ENCODE measurements around the gene LINGO3. TPM values are rescaled to one million over a fixed set of nuclear protein-coding genes. Genes with fewer than 3 reads are reported as not detected.

The LINGO3 gene
- total and polyA plus RNA-seq, 2 experiments from 2014 or later = 0.29 to 0.45 TPM

DNA sequence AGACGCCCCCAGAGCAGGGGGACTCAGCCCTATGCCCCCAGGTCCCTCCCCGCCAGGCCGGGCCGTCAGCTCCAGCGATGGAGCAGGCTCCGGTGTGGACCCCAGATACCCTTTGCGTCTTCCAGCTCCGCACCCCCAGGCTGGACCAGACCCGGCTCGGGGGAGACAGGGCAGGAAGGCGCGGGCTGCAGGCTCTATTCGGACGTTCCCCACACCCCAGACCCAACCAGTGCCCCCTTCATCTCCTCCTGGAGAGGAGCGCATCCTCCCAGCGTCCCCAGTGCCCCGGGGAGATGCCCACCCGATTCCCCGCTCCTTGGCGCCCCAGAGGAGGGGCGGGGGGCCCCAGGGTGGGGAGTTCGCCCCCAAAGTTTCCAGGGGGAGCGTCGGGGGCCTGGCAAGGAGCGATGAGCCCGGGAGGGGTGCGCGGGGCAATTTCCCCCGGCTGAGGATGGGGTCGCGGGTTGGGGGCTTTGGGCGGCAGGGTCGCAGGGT lies 389 bp downstream of the LINGO3 start:
- Histone ChIP-seq H3K9me2 (ENCODE audit: insufficient read depth) (no peaks in the 10 kb centered on the region), H3K4me3 (peak overlapping the region; percentile 58), H3F3A (replicated peaks; ENCODE audit: low read depth) (no peaks in the 10 kb centered on the region), H3K27me3 (ENCODE audit: insufficient read depth) (peaks cover 39% of the 10 kb centered on the region), H3K36me3 (ENCODE audit: insufficient read depth) (no peaks in the 10 kb centered on the region), H4K20me1 (replicated peaks; ENCODE audit: insufficient read depth) (no peaks in the 10 kb centered on the region), H3K27ac (ENCODE audit: low read depth) (no peak overlapping the region), H3K79me2 (replicated peaks; ENCODE audit: insufficient read depth) (no peaks in the 10 kb centered on the region), H2AFZ (peak overlapping the region; percentile 91), H3K4me2 (peak overlapping the region; percentile 79), H3K4me1 (ENCODE audit: insufficient read depth) (peaks cover 5% of the 10 kb centered on the region; the same call in 1 of the 2 replicates)
- Mint-ChIP-seq H3K27me3 (ENCODE audit: insufficient read depth, low read depth, poor library complexity) (peaks cover 47% of the 10 kb centered on the region), H3K4me3 (peak overlapping the region; percentile 27; the same call in 1 of the 3 replicates), H3K9me3 (no peaks in the 10 kb centered on the region; the same call in 2 of the 3 replicates), H3K4me1 (peaks cover 7% of the 10 kb centered on the region), H3K27ac (no peak overlapping the region), H3K36me3 (ENCODE audit: low read depth) (no peaks in the 10 kb centered on the region)
- DNase-seq (ENCODE audit: low spot score) (peak; percentile 57), ATAC-seq (peak; percentile 23)
- no peak for TF ChIP-seq STAT1 (IDR thresholded peaks at IDR 0.05; ENCODE audit: unreplicated experiment)

- no peaks in the 10 kb centered on the region for H3K79me2 ChIP-seq (replicated peaks; ENCODE audit: insufficient read depth)
- H3K27me3 Mint-ChIP-seq (ENCODE audit: insufficient read depth, low read depth, poor library complexity) = peaks cover 47% of the 10 kb centered on the region
- no peak for TF ChIP-seq STAT1 (IDR thresholded peaks at IDR 0.05; ENCODE audit: unreplicated experiment)
- TF ChIP-seq ZNF114 (CRISPR knock-in tag; IDR thresholded peaks at IDR 0.05) = no peak
- no peak for TF ChIP-seq ZNF331 (CRISPR knock-in tag; IDR thresholded peaks at IDR 0.05; ENCODE audit: low read depth)
- TF ChIP-seq, protein P1, sequence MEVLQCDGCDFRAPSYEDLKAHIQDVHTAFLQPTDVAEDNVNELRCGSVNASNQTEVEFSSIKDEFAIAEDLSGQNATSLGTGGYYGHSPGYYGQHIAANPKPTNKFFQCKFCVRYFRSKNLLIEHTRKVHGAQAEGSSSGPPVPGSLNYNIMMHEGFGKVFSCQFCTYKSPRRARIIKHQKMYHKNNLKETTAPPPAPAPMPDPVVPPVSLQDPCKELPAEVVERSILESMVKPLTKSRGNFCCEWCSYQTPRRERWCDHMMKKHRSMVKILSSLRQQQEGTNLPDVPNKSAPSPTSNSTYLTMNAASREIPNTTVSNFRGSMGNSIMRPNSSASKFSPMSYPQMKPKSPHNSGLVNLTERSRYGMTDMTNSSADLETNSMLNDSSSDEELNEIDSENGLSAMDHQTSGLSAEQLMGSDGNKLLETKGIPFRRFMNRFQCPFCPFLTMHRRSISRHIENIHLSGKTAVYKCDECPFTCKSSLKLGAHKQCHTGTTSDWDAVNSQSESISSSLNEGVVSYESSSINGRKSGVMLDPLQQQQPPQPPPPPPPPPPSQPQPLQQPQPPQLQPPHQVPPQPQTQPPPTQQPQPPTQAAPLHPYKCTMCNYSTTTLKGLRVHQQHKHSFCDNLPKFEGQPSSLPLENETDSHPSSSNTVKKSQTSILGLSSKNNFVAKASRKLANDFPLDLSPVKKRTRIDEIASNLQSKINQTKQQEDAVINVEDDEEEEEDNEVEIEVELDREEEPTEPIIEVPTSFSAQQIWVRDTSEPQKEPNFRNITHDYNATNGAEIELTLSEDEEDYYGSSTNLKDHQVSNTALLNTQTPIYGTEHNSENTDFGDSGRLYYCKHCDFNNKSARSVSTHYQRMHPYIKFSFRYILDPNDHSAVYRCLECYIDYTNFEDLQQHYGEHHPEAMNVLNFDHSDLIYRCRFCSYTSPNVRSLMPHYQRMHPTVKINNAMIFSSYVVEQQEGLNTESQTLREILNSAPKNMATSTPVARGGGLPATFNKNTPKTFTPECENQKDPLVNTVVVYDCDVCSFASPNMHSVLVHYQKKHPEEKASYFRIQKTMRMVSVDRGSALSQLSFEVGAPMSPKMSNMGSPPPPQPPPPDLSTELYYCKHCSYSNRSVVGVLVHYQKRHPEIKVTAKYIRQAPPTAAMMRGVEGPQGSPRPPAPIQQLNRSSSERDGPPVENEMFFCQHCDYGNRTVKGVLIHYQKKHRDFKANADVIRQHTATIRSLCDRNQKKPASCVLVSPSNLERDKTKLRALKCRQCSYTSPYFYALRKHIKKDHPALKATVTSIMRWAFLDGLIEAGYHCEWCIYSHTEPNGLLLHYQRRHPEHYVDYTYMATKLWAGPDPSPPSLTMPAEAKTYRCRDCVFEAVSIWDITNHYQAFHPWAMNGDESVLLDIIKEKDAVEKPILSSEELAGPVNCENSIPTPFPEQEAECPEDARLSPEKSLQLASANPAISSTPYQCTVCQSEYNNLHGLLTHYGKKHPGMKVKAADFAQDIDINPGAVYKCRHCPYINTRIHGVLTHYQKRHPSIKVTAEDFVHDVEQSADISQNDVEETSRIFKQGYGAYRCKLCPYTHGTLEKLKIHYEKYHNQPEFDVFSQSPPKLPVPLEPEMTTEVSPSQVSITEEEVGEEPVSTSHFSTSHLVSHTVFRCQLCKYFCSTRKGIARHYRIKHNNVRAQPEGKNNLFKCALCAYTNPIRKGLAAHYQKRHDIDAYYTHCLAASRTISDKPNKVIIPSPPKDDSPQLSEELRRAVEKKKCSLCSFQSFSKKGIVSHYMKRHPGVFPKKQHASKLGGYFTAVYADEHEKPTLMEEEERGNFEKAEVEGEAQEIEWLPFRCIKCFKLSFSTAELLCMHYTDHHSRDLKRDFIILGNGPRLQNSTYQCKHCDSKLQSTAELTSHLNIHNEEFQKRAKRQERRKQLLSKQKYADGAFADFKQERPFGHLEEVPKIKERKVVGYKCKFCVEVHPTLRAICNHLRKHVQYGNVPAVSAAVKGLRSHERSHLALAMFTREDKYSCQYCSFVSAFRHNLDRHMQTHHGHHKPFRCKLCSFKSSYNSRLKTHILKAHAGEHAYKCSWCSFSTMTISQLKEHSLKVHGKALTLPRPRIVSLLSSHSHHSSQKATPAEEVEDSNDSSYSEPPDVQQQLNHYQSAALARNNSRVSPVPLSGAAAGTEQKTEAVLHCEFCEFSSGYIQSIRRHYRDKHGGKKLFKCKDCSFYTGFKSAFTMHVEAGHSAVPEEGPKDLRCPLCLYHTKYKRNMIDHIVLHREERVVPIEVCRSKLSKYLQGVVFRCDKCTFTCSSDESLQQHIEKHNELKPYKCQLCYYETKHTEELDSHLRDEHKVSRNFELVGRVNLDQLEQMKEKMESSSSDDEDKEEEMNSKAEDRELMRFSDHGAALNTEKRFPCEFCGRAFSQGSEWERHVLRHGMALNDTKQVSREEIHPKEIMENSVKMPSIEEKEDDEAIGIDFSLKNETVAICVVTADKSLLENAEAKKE (CRISPR knock-in tag; IDR thresholded peaks at IDR 0.05) = no peak
- TF ChIP-seq ETS1 (IDR thresholded peaks at IDR 0.05) = no peak
- no peak for TF ChIP-seq EZH2phosphoT487 (IDR thresholded peaks at IDR 0.05; ENCODE audit: unreplicated experiment)
- no peak for TF ChIP-seq POLR2AphosphoS5 (IDR thresholded peaks at IDR 0.05; ENCODE audit: low read depth)
- TF ChIP-seq EZH2 (IDR thresholded peaks at IDR 0.05; ENCODE audit: low read depth, unreplicated experiment) = no peak
- TF ChIP-seq NANOG (IDR thresholded peaks at IDR 0.05; ENCODE audit: borderline replicate concordance) = no peak
- no peak for TF ChIP-seq JUNB (IDR thresholded peaks at IDR 0.05; ENCODE audit: unreplicated experiment)
- TF ChIP-seq CTCF (conservative IDR thresholded peaks at IDR 0.05; ENCODE audit: low read depth in 2 of 2) = no peak
- no peak for TF ChIP-seq CREB1 (CRISPR knock-in tag; IDR thresholded peaks at IDR 0.05; ENCODE audit: low read depth)
Observed at GRCh38 chr19:2306971-2307370, 983 bp downstream of the LINGO3 start.

More at GRCh38 chr19:2306971-2307370, 983 bp downstream of the LINGO3 start:
- Histone ChIP-seq H3K4me3 (peak overlapping the region; percentile 58; the same call in 1 of the 2 replicates), H2AFZ (peak overlapping the region; percentile 91), H3K27me3 (ENCODE audit: insufficient read depth) (peaks cover 40% of the 10 kb centered on the region), H4K20me1 (replicated peaks; ENCODE audit: insufficient read depth) (no peaks in the 10 kb centered on the region), H3F3A (replicated peaks; ENCODE audit: low read depth) (no peaks in the 10 kb centered on the region), H3K4me1 (ENCODE audit: insufficient read depth) (peaks cover 5% of the 10 kb centered on the region; the same call in 1 of the 2 replicates), H3K27ac (ENCODE audit: low read depth) (no peak overlapping the region), H3K4me2 (peak overlapping the region; percentile 79), H3K9me2 (ENCODE audit: insufficient read depth) (no peaks in the 10 kb centered on the region), H3K36me3 (ENCODE audit: insufficient read depth) (no peaks in the 10 kb centered on the region)
- DNase-seq (ENCODE audit: low spot score) (no peak), ATAC-seq (no peak)
- Mint-ChIP-seq H3K4me3 (no peak overlapping the region), H3K27ac (no peak overlapping the region), H3K9me3 (no peaks in the 10 kb centered on the region; the same call in 2 of the 3 replicates), H3K4me1 (peaks cover 7% of the 10 kb centered on the region), H3K36me3 (ENCODE audit: low read depth) (no peaks in the 10 kb centered on the region)

All from GM23338 (cell line).